ENCODE data around the gene TRPC4.
"Not testable (repeated sequence)": the region's sequence is repeated elsewhere in the genome, so short reads cannot be mapped to it uniquely, and the experiment has no call there.

- TF ChIP-seq, protein P1, sequence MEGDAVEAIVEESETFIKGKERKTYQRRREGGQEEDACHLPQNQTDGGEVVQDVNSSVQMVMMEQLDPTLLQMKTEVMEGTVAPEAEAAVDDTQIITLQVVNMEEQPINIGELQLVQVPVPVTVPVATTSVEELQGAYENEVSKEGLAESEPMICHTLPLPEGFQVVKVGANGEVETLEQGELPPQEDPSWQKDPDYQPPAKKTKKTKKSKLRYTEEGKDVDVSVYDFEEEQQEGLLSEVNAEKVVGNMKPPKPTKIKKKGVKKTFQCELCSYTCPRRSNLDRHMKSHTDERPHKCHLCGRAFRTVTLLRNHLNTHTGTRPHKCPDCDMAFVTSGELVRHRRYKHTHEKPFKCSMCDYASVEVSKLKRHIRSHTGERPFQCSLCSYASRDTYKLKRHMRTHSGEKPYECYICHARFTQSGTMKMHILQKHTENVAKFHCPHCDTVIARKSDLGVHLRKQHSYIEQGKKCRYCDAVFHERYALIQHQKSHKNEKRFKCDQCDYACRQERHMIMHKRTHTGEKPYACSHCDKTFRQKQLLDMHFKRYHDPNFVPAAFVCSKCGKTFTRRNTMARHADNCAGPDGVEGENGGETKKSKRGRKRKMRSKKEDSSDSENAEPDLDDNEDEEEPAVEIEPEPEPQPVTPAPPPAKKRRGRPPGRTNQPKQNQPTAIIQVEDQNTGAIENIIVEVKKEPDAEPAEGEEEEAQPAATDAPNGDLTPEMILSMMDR (IDR thresholded peaks at IDR 0.05) = not testable (repeated sequence)
- not testable (repeated sequence) for TF ChIP-seq POLR2A, POLR2AphosphoS5, EP300 (IDR thresholded peaks at IDR 0.05)
These were observed 280.2 kb downstream of the TRPC4 start for GRCh38 chr13:37589381-37589780.
